ENCODE data around the gene OR51G1. TPM values are rescaled to one million over a fixed set of nuclear protein-coding genes. Genes with fewer than 3 reads are reported as not detected.

OR51G1 gene
- total RNA-seq, 1 donor from 2014 or later, result not detected

Other genes starting within 250 kb of the OR51G1 start
- gene OR51E2, start 226.5 kb downstream of the OR51G1 start, total RNA-seq, result 0.10 TPM
- gene MMP26, start 219.6 kb downstream of the OR51G1 start, total RNA-seq, result not detected
- not detected for gene OR51F1, start 154.4 kb downstream of the OR51G1 start, total RNA-seq
- not detected for gene OR52R1, start 120.0 kb downstream of the OR51G1 start, total RNA-seq
- not detected for gene OR51F2, start 103.0 kb downstream of the OR51G1 start, total RNA-seq
- gene OR51S1, start 75.1 kb downstream of the OR51G1 start, total RNA-seq, result not detected
- gene OR51T1, start 42.4 kb downstream of the OR51G1 start, total RNA-seq, result not detected
- not detected for gene OR51A7, start 20.6 kb downstream of the OR51G1 start, total RNA-seq
- not detected for gene OR51G2, start 5.0 kb downstream of the OR51G1 start, total RNA-seq
- not detected for gene OR51A4, start 23.3 kb upstream of the OR51G1 start, total RNA-seq
- not detected for gene OR51A2, start 31.4 kb upstream of the OR51G1 start, total RNA-seq
- not detected for gene OR51L1, start 70.5 kb upstream of the OR51G1 start, total RNA-seq
- gene OR52J3, start 122.2 kb upstream of the OR51G1 start, total RNA-seq, result not detected
- gene OR52E2, start 135.3 kb upstream of the OR51G1 start, total RNA-seq, result not detected
- not detected for gene OR52E1, start 145.2 kb upstream of the OR51G1 start, total RNA-seq
- gene OR52A5, start 214.0 kb upstream of the OR51G1 start, total RNA-seq, result not detected
- gene OR52A1, start 230.4 kb upstream of the OR51G1 start, total RNA-seq, result not detected